GM12875 (cell line): ENCODE measurements around the gene ITPKA.

Experiments
- H3K4me3 ChIP-seq: one replicate; pipeline ENCODE4 v1.5.1; 2011; ENCODE audit warnings: low read depth, low read length, control low read depth
- CTCF ChIP-seq: IDR thresholded peaks from 2 replicates; pipeline ENCODE4 v1.5.1; 2011; ENCODE audit warnings: low read depth, mild to moderate bottlenecking, control low read depth, inconsistent platforms, low read length, moderate library complexity, borderline replicate concordance; ENCODE audit not compliant: insufficient read depth

The ITPKA gene

GRCh38 chr15:41502795-41503668, 9.4 kb downstream of the ITPKA start:
- TF ChIP-seq CTCF: no peak
- peak overlapping the region; percentile 11 for H3K4me3 ChIP-seq

GRCh38 chr15:41503669-41504010, 10.0 kb downstream of the ITPKA start:
- no peak for TF ChIP-seq CTCF
- H3K4me3 ChIP-seq: no peak overlapping the region

DNA sequence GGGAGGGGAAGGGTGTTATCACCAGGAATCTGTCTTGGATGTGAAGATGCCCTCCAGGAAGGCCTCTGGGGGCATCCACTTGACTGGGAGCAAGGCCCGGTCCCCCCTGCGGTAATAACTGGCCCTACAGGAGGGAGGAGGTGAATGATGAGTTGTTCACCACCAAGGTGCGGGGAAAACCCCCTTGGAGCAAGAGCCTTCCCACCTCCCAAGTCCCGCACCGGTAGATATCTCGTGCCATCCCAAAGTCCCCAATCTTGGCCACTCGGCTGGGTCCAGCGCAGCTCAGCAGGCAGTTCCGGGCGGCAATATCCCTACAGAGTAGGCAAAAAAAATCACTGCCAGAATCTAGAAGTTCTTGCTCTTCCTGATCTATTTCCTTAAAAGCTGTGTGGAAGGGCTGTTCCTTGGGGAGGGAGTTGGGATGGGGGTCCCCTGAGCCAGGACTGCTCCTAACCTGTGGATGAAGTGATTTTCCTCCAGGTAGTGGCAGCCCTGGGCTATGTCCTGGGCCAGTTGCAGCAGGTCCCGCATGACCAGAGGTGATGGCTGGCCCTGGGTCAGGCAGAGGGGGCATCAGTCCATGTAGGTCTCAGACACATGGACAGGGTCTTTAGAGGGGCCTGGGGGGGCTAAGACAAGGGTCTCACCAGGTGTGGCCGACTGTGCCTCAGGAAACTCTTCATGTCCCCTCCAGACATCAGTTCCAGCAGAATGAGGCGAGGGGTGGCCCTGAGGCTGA, 11.2 kb downstream of the ITPKA start:
- TF ChIP-seq CTCF: no peak
- H3K4me3 ChIP-seq: no peak overlapping the region

GRCh38 chr15:41505776-41506175, 12.1 kb downstream of the ITPKA start:
- no peak for TF ChIP-seq CTCF
- no peak overlapping the region for H3K4me3 ChIP-seq

DNA sequence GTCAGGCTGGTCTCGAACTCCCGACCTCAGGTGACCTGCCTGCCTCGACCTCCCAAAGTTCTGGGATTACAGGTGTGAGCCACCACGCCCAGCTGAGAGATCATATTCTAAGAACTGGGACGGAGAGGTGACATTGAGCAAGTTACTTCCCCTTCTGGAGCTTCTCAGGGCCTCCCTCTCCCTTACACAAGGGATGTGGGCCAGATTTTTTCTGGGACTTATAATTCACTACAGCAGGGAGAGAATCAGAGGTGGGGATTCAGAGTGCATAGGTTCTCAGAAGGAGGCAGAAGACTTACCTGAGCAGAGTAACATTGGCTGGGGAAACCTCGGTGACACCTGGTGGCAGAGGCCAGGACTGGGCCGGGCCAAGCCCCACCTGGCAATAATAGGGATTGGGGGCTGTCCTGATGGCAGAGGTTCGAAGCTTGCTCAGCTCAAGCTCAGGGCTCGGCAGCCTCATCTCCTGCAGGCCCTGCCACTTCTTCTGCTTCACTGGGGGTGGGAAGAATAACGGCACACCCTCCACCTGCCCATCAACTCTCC, 13.2 kb downstream of the ITPKA start:
- no peak overlapping the region for H3K4me3 ChIP-seq
- peak; percentile 26; the same call in 1 of the 2 replicates for TF ChIP-seq CTCF

DNA sequence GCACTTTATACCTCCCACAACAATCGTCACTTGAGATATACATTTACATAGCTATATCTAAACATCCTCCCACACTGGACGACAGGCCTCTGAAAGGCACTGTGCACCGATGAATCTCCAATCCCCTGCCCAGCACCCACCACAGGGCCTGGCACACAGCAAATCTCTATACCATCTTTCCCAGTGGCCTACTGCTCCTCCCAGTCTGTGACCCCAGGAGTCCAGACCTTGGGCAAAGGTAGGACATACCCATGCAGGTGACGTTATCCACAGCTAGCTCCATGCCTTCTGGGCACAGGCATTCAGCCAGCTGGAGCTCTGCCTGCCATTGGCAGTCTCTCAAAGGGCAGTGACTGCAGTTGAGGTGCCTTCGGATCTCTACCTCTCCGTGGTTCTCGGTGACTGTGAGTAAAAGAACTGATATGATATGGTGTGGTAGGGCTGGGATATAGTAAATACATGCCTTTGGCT, 14.2 kb downstream of the ITPKA start:
- no peak for TF ChIP-seq CTCF
- no peak overlapping the region for H3K4me3 ChIP-seq
